ENCODE measurements around the gene CHD5. TPM values are rescaled to one million over a fixed set of nuclear protein-coding genes. Genes with fewer than 3 reads are reported as not detected.

The CHD5 gene
- total and polyA plus RNA-seq, 9 donors: 0.09 to 0.26 (median 0.19) TPM

GRCh38 chr1:6107409-6108356 lies 72.4 kb downstream of the CHD5 start:
- Histone ChIP-seq H3K4me1 (ENCODE audit: control insufficient read depth, insufficient read depth, low read length) (no peaks in the 10 kb centered on the region), H3K4me3 (ENCODE audit: low read length) (no peak overlapping the region), H3K27me3 (ENCODE audit: control insufficient read depth, insufficient read depth, low read length) (peaks cover 8% of the 10 kb centered on the region), H3K36me3 (ENCODE audit: control insufficient read depth, insufficient read depth, low read length) (no peaks in the 10 kb centered on the region), H3K9me3 (replicated peaks; ENCODE audit: control insufficient read depth, low read depth, low read length) (no peaks in the 10 kb centered on the region), H3K27ac (ENCODE audit: low read length) (no peak overlapping the region)
- no peak for DNase-seq
- WGBS (ENCODE audit: insufficient coverage): 91% methylated on average over 8 of the region's 8 CpGs

- Histone ChIP-seq H3K4me1 (ENCODE audit: control insufficient read depth, insufficient read depth, low read length) (no peaks in the 10 kb centered on the region), H3K9me3 (replicated peaks; ENCODE audit: control insufficient read depth, low read depth, low read length) (no peaks in the 10 kb centered on the region), H3K4me3 (ENCODE audit: low read length) (no peak overlapping the region), H3K27ac (ENCODE audit: low read length) (no peak overlapping the region), H3K27me3 (ENCODE audit: control insufficient read depth, insufficient read depth, low read length) (peaks cover 8% of the 10 kb centered on the region), H3K36me3 (ENCODE audit: control insufficient read depth, insufficient read depth, low read length) (no peaks in the 10 kb centered on the region)
- over 99% methylated on average over 6 of the region's 6 CpGs for whole genome bisulfite sequencing (ENCODE audit: insufficient coverage)
- no peak for DNase-seq
These were observed 73.1 kb downstream of the CHD5 start for GRCh38 chr1:6106977-6107376.

- no peak for DNase-seq
These were observed 73.8 kb downstream of the CHD5 start for GRCh38 chr1:6106321-6106731.

GRCh38 chr1:6105763-6106162 lies 74.4 kb downstream of the CHD5 start:
- Histone ChIP-seq H3K27ac (ENCODE audit: low read length) (no peak overlapping the region), H3K27me3 (ENCODE audit: control insufficient read depth, insufficient read depth, low read length) (peaks cover 4% of the 10 kb centered on the region), H3K4me3 (ENCODE audit: low read length) (no peak overlapping the region), H3K4me1 (ENCODE audit: control insufficient read depth, insufficient read depth, low read length) (no peaks in the 10 kb centered on the region), H3K9me3 (replicated peaks; ENCODE audit: control insufficient read depth, low read depth, low read length) (no peaks in the 10 kb centered on the region), H3K36me3 (ENCODE audit: control insufficient read depth, insufficient read depth, low read length) (no peaks in the 10 kb centered on the region)
- no peak for DNase-seq
- 74% methylated on average over 5 of the region's 7 CpGs for WGBS (ENCODE audit: insufficient coverage)

More at GRCh38 chr1:6106321-6106731, 73.8 kb downstream of the CHD5 start:
- H3K27ac ChIP-seq (ENCODE audit: low read length): no peak overlapping the region
- WGBS (ENCODE audit: insufficient coverage): 86% methylated on average over 17 of the region's 28 CpGs
- H3K9me3 ChIP-seq (replicated peaks; ENCODE audit: control insufficient read depth, low read depth, low read length): no peaks in the 10 kb centered on the region
- peaks cover 4% of the 10 kb centered on the region for H3K27me3 ChIP-seq (ENCODE audit: control insufficient read depth, insufficient read depth, low read length)
- H3K4me1 ChIP-seq (ENCODE audit: control insufficient read depth, insufficient read depth, low read length): no peaks in the 10 kb centered on the region
- H3K36me3 ChIP-seq (ENCODE audit: control insufficient read depth, insufficient read depth, low read length): no peaks in the 10 kb centered on the region
- no peak overlapping the region for H3K4me3 ChIP-seq (ENCODE audit: low read length)

GRCh38 chr1:6105218-6105679 lies 74.9 kb downstream of the CHD5 start:
- Histone ChIP-seq H3K9me3 (replicated peaks; ENCODE audit: control insufficient read depth, low read depth, low read length) (no peaks in the 10 kb centered on the region), H3K4me1 (ENCODE audit: control insufficient read depth, insufficient read depth, low read length) (no peaks in the 10 kb centered on the region), H3K27ac (ENCODE audit: low read length) (no peak overlapping the region), H3K4me3 (ENCODE audit: low read length) (no peak overlapping the region), H3K27me3 (ENCODE audit: control insufficient read depth, insufficient read depth, low read length) (peaks cover 4% of the 10 kb centered on the region), H3K36me3 (ENCODE audit: control insufficient read depth, insufficient read depth, low read length) (no peaks in the 10 kb centered on the region)
- 83% methylated on average over 4 of the region's 12 CpGs for WGBS (ENCODE audit: insufficient coverage)
- DNase-seq: no peak

GRCh38 chr1:6104631-6105030 lies 75.5 kb downstream of the CHD5 start:
- Histone ChIP-seq H3K4me1 (ENCODE audit: control insufficient read depth, insufficient read depth, low read length) (no peaks in the 10 kb centered on the region), H3K4me3 (ENCODE audit: low read length) (no peak overlapping the region), H3K27ac (ENCODE audit: low read length) (no peak overlapping the region), H3K9me3 (replicated peaks; ENCODE audit: control insufficient read depth, low read depth, low read length) (no peaks in the 10 kb centered on the region), H3K36me3 (ENCODE audit: control insufficient read depth, insufficient read depth, low read length) (no peaks in the 10 kb centered on the region), H3K27me3 (ENCODE audit: control insufficient read depth, insufficient read depth, low read length) (no peaks in the 10 kb centered on the region)
- no peak for DNase-seq
- 76% methylated on average over 5 of the region's 9 CpGs for WGBS (ENCODE audit: insufficient coverage)

- no peak for DNase-seq
- H3K9me3 ChIP-seq (replicated peaks; ENCODE audit: control insufficient read depth, low read depth, low read length): no peaks in the 10 kb centered on the region
These were observed 76.1 kb downstream of the CHD5 start for GRCh38 chr1:6103854-6104530.

GRCh38 chr1:6103111-6103853 lies 76.8 kb downstream of the CHD5 start:
- no peaks in the 10 kb centered on the region for H3K27me3 ChIP-seq (ENCODE audit: control insufficient read depth, insufficient read depth, low read length)
- no peak overlapping the region for H3K27ac ChIP-seq (ENCODE audit: low read length)
- H3K4me1 ChIP-seq (ENCODE audit: control insufficient read depth, insufficient read depth, low read length): peaks cover 3% of the 10 kb centered on the region
- no peaks in the 10 kb centered on the region for H3K36me3 ChIP-seq (ENCODE audit: control insufficient read depth, insufficient read depth, low read length)
- WGBS (ENCODE audit: insufficient coverage): 71% methylated on average over 20 of the region's 22 CpGs
- H3K9me3 ChIP-seq (replicated peaks; ENCODE audit: control insufficient read depth, low read depth, low read length): no peaks in the 10 kb centered on the region
- H3K4me3 ChIP-seq (ENCODE audit: low read length): no peak overlapping the region
- no peak for DNase-seq

More at GRCh38 chr1:6103854-6104530, 76.1 kb downstream of the CHD5 start:
- Histone ChIP-seq H3K36me3 (ENCODE audit: control insufficient read depth, insufficient read depth, low read length) (no peaks in the 10 kb centered on the region), H3K4me1 (ENCODE audit: control insufficient read depth, insufficient read depth, low read length) (no peaks in the 10 kb centered on the region), H3K27me3 (ENCODE audit: control insufficient read depth, insufficient read depth, low read length) (no peaks in the 10 kb centered on the region), H3K27ac (ENCODE audit: low read length) (no peak overlapping the region), H3K4me3 (ENCODE audit: low read length) (no peak overlapping the region)
- WGBS (ENCODE audit: insufficient coverage): 52% methylated on average over 6 of the region's 13 CpGs

GRCh38 chr1:6102532-6102845 lies 77.6 kb downstream of the CHD5 start:
- no peaks in the 10 kb centered on the region for H3K36me3 ChIP-seq (ENCODE audit: control insufficient read depth, insufficient read depth, low read length)
- H3K4me3 ChIP-seq (ENCODE audit: low read length): no peak overlapping the region
- no peaks in the 10 kb centered on the region for H3K9me3 ChIP-seq (replicated peaks; ENCODE audit: control insufficient read depth, low read depth, low read length)
- no peaks in the 10 kb centered on the region for H3K27me3 ChIP-seq (ENCODE audit: control insufficient read depth, insufficient read depth, low read length)
- peaks cover 11% of the 10 kb centered on the region for H3K4me1 ChIP-seq (ENCODE audit: control insufficient read depth, insufficient read depth, low read length)
- WGBS (ENCODE audit: insufficient coverage): 63% methylated on average over 8 of the region's 9 CpGs
- no peak for DNase-seq
- no peak overlapping the region for H3K27ac ChIP-seq (ENCODE audit: low read length)

Data from muscle of leg (tissue), 11 donors.